Stimulated activated CD8-positive, alpha-beta memory T cell treated with anti-CD3 and anti-CD28 coated beads, Interleukin-7, amount 100 ng/mL, for 48 hours (primary cell): ENCODE results near the gene PADI6.
"Not testable (repeated sequence)": the region's sequence is repeated elsewhere in the genome, so short reads cannot be mapped to it uniquely, and the experiment has no call there.

Experiments used
- DNase-seq, 2 donors: peaks; one replicate each; pipeline ENCODE4 v3.0.0-alpha.2; 2020; ENCODE audit warnings: low read depth in 1 of 2; ENCODE audit errors: extremely low read depth in 1 of 2

PADI6 gene

DNA sequence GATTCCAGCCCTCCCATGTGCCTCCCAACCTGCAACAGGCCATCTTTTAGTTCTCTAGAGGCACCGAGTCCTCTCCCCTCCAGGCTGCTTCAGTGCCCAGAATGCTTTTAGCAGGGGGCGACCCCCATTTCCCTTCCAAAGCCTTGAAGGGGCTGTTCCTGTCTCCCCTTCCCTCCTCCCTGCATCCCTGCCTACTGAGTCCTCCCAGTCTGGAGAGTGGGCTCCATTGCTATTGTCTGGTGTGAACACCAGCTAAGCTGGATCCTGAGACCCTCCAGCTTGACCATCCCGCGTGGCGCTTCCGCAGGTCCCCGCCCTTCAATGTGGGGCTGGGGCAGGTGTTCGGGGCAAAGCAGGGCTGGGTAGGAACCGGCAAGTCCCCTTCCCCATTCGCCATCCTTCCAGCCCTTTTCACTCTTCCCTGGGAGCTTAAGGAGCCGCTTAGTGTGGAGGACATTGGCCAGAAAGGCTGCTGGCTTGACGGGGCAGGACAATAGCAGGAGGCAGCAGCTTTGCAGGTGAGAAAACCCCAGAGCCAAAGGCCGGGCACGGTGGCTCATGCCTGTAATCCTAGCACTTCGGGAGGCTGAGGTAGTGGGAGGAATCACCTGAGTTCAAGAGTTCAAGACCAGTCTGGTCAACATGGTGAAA lies 32.2 kb downstream of the PADI6 start:
- no peak for DNase-seq

DNA sequence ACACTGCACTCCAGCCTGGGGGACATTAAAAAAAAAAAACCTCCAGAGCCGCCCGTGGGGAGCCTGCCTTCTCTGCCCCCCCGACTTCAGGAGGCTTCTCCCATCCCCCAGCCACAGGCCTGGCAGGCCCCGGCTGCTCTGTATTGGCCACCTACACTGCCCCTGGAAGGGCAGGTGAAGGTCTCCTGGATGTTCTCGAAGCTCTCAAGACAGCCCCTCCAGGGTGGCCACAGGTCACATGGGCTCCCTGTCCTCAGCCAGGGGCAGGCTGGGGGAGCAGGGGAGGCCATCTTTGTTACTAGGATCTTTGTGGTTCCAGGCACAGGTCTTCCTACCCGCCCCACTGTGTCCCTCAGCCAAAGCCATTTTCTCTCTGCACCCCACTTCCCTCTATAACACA lies 32.8 kb downstream of the PADI6 start:
- DNase-seq, result no peak

DNA sequence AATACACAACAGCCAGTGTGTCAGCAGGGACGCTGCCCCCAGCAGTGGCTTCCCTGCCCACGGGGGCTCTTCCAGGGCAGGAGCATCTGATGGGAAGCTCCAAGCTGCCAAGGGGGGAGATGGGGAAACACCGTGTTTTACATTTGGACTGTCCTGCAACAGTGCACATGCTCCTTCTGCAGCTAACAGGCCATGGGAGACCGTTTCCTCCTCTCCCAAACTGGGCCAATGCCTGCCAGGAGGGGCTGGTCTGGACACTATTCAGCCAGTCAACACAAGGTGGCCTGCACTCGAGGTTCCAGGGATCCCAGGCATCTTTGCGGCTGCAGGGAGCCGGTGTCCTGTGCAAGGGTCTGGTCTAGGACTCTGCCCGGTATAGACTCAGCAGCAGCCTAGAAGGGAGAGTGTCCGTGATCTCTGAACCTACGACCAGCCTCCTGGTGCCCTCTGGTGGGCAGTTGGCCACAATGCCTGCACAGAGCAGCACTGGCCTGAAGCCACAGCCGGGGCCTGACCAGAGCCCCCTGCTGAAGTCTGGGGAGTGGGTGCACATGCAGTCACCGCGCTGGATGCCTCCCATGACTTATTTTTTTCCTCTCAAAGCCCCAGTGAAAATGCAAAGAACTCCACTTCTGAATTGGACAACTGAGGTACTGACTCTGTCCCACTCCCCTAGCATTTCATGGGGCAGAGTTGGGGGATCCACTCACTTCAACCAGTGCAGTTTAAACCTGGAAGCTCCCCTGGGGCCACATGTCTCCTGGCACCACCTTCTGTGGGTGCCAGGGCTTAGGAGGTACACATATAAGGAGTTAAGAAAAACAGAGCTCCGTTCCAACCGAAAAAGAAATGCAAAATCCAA lies 34.1 kb downstream of the PADI6 start:
- DNase-seq, result peak in 1 of 2 donors; percentile 8

GRCh38 chr1:17406760-17407475 lies 34.9 kb downstream of the PADI6 start:
- not testable (repeated sequence) for DNase-seq

- DNase-seq, result not testable (repeated sequence)
Observed at GRCh38 chr1:17407786-17408514, 36.0 kb downstream of the PADI6 start.

- no peak for DNase-seq
Observed at GRCh38 chr1:17409391-17409811, 37.4 kb downstream of the PADI6 start.

DNA sequence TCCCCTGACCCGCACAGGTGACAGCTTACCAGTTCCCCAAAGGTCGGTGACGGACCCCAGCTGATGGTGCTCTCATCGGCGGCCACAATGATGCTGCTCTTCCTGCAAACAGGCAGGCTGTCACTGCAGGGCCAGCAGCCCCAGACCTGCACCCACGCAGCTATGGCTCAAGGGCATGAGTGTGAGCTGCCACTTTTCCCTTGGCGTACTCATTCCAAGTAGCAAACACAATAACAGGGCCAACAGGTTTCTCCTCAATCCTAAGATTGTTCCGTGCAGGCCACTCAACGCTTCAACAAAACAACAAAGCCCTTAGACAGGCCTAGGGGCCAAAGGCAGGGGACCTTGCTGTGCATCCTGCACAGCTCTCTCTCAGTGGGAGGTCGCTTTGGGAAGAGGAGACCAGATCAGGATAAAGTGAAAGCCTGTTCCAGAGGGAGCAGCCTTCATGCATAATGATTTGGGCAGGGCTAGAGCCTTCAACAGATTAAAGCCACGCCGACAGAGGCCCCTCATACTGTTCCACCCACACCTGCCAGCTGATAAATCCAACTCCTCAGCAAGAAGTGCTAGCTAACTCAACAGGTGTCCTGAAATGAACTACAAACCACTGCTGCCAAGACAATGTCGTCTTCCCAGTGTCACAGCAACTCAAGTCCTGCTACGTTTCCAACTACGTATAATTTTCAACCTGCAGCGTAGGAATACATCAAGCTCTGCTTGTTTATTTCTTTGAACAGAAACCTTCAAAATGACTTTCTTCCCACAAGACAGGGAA lies 40.3 kb downstream of the PADI6 start:
- DNase-seq, result no peak

DNA sequence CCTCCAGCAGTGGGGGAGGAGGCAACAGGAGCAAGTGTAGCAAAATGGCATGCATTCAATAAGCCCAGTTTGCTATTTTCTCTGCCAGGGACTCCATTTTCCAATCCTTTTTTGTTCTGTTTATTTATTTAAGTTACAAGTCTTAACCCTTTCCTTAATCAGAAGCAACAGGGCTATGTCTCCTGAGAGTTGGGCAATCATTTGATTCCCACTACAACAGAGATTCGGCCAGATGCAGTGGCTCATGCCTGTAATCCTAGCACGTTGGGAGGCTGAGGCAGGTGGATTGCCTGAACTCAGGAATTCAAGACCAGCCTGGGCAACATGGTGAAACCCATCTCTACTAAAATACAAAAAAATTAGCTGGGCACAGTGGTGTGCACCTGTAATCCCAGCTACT lies 42.0 kb downstream of the PADI6 start:
- DNase-seq, result no peak

DNA sequence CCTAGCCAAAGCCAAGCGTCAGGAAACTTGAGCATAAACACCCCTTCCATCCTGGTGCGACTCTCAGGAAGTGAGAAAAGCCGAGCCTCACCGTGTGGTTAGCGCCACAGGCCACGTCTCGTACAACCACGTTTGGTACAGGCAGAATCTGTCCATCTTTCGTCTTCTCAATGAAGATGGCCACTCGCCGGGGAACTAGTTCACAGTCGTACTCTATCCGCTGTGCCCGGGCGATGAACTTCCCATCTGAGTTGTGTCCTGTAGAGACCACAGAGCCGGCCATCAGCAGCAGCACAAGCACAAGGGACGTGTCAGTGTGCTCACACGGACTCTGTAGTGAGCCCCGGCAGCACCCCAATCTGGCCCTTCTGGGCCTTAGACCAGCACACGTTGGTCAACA lies 44.4 kb downstream of the PADI6 start:
- DNase-seq, result no peak

DNA sequence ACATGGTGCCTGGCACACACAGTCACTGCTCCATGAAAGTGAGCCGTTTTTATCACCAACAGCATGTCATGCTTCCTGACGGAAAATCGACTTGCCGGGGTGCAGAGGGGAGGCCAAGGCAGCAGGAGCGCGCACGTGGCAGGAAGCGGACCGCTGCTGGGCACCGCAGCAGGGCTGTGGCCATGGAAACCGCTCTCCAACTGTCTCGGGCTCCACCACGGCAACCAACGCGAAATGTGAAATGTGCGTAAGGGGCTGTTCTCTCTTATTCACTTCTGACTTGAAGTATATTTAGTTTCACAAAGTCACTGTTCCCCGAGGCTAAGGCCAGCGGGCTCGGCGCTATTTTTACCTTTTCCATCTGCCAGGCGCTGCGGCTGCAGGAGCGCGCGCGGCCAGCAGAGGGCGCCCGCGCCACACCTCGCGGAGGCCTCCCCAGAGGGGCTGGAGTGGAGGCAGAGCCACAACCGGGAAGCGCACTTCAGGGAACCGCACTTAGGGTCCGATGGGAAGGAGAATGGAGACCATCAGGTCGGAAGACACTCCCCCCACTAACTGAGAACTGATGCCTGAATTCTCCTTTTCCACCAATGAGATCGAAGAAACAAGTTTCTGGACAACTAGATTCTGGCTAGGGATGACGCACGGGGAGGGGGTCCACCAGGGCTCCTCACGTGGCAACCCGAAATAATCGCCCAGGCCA lies 47.8 kb downstream of the PADI6 start:
- peak; percentile 19 to 25 for DNase-seq

DNA sequence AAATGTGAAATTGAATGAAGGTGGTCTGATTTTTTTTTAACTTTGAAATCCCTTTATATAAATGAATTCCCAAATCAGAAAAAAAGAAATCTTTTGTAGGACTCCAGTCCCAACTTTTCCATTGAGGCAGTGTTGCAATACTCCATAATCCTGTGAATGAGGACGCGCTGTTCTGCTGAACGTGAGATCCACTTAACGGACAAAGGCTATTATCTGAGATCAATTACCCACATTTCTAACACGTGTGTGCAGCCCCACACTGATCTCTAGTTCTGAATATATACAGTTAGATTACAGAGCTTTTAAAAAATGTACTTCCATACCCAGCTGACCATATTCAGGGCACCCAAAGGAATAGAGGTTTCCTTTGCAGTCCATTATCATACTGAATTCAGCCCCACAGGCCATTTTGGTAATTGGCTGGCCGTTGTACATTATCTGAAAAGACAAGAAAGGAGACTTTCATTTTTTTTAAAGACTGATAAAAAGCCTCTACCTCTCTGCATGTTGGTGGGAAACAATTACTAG lies 48.5 kb downstream of the PADI6 start:
- no peak for DNase-seq

DNA sequence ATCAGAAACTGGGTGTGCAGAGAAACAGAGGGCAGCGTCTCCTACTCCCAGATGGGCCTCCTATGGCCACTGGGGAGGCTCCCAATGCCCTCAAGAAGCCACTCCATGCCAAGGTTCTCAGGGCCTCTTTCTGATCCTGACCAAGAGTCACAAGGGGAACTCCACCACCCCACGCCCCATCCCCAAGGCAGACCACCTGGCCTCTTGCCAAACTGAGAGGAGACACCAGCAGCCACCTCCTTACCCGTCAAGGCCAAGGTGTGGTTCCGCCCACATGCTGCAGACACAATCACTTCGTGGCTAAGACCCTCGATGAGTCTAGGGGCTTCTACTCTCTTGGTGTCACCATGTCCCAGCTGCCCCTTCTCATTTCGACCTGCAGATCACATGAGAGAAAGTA lies 50.5 kb downstream of the PADI6 start:
- DNase-seq, result no peak

DNA sequence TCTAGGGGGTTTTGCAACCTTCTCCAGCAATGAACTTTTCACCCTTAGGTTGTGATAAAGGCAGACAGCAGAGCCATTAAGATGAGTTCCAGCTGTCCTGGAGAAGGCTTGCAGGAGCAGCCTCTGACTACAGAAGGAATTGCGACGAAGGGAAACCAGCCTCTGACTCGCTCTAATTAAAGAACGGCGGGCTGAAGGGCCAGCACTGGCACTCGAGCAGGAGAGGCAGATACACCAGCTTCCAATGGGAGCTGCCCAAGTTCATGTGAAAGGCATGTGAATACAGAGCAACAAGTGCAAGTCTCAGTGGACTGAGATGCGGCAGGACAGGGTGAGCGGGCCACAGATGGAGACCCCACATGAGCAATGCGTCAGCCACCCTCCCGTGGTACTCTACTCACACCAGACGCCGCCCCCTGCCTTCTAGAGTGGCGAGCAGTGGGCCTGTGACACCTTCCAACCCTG lies 51.8 kb downstream of the PADI6 start:
- DNase-seq, result no peak

DNA sequence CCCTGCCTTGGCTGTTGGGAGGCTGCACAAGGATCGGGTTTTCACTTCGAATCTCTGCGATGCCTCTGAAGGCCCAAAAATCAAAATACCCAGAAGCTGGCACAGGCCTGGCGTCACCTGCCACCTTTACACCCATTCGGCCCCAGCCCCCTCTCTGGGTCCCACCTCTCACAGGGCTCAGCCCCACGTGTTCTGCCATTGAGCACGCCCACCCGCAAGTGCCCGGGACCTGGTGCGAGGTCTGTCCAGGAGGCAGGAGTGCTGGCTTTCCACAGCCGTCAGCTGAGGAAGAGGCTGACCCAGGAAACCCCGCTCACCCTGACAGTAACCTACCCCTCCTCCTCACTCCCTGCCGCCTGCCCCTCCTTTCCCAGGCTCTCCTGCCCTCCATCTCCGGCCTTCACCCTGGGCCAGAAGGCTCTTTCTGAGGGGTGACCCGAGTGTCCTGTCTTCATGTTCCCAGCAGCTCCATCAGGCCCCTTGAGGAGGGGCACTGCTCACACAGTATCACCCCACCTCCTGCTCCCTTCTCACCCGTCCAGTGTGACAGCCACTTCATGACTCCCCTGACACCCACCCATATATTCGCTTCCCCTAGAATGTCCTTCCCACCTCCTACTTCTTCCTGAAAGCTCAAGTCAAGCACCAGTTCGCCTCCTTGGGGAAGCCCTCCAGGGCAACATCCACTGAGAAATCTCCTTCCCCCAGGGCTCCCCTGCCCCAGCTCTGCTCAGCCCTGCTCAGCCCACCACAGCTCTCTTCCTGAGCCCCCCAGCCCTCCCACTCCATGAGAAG lies 54.0 kb downstream of the PADI6 start:
- DNase-seq, result no peak

DNA sequence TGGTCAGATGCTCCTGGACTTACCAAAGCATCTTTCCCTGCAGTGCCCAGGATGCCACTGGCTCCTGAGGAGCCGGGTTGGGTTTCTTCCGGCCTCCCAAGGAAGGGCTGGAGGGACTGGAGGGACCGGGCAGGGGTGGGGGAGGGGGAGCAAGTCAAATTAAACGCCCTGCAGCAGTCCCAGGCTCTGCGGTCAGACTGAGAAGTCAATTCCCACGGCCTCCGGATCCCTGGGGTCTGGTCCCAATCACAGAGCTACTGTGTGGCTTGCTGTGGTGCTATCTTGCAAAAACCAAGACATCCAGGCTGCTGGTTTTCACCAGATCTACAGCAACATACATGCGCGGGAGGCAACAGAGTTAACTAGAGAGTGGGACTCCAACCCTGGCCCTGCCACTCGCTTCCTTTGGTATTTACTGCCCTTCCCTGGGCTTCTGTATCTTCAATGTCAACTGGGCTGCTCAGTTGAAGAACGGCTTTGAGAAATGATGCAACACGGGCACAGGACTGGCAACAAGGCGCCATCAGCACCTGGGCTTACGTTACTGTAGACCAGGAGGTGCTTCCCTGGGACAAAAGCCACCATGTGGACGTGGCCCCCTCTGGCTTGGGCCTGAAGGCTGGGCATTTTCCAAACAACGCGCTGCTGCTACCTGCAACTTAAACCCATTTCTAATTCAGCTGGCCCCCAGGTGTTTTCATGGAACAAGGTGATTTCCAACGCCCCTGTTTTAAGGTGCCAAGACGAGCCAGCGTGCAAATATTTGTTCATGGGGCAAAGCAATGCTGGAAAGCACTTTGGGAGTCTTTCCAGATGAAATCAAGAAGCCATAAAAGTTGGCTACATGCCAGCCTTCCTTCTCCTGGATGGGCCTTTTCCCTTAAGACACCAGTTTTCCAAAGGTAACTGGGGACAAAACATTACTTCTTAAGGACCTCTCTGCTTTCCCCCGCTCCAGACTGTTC lies 56.0 kb downstream of the PADI6 start:
- no peak for DNase-seq

GRCh38 chr1:17429183-17429582 lies 57.2 kb downstream of the PADI6 start:
- DNase-seq, result no peak

DNA sequence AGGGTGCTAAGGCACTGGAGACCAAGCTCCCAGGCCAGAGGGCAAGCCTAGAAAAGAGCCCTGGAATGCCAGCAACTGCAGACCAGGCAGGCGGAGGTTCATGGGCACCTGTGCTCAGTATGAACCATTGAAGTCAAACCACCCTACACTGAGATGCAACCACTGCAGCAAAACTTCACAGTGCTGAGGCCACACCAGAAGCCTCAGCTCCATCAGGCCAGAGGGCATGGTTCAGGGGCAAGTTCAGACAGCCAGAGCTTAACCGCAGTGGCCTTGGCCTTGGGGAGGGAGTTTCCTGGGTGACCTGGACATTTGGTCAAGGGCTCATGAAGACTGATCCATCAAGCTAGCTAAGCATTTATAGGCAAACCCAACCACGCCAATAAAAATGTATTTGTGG lies 60.4 kb downstream of the PADI6 start:
- DNase-seq, result no peak
